Transverse colon (tissue), 4 donors: ENCODE data around the gene NMBR. TPM values are rescaled to one million over a fixed set of nuclear protein-coding genes. Genes with fewer than 3 reads are reported as not detected.

Experiments used
- DNase-seq: peaks from one replicate; pipeline ENCODE4 v3.0.0-alpha.2; 2019
- H3K27ac ChIP-seq, 4 donors: fragments of 200-600 bp; sonication (generic); 2 replicates each; pipeline ENCODE4 v1.5.1; 2016 to 2018; ENCODE audit warnings: inconsistent platforms in 4 of 4
- H3K27me3 ChIP-seq: fragments of 200-600 bp; sonication (generic); 2 replicates; pipeline ENCODE4 v1.5.1; 2017; ENCODE audit warnings: inconsistent platforms
- H3K36me3 ChIP-seq, 4 donors: fragments of 200-600 bp; sonication (generic); 2 replicates each; pipeline ENCODE4 v1.5.1; 2017 to 2019; ENCODE audit warnings: inconsistent platforms in 4 of 4
- H3K4me1 ChIP-seq, 4 donors: fragments of 200-600 bp; sonication (generic); 2 replicates each; pipeline ENCODE4 v1.5.1; 2017 to 2020; ENCODE audit warnings: inconsistent platforms in 4 of 4
- H3K4me3 ChIP-seq, 4 donors: fragments of 200-600 bp; sonication (generic); 1 replicate in 1 of 4; 2 replicates in 3 of 4; pipeline versions ENCODE4 v1.5.1 to v1.6.1; 2017 to 2019; ENCODE audit warnings: inconsistent platforms in 4 of 4
- H3K9me3 ChIP-seq, 2 donors: fragments of 200-600 bp; sonication (generic); 2 replicates each; pipeline ENCODE4 v1.5.1; 2017 to 2019; ENCODE audit warnings: inconsistent platforms in 2 of 2
- EP300 ChIP-seq: sonication (generic); formaldehyde crosslinking; IDR thresholded peaks from one replicate; pipeline ENCODE4 v1.6.1; 2017; ENCODE audit warnings: antibody characterized with exemption, low read depth
- POLR2A ChIP-seq: fragments of 450-650 bp; IDR thresholded peaks from one replicate; pipeline ENCODE4 v1.6.1; 2016; ENCODE audit warnings: antibody characterized with exemption, mild to moderate bottlenecking, moderate library complexity
- POLR2AphosphoS5 ChIP-seq, 3 donors: sonication (generic); formaldehyde crosslinking; IDR thresholded peaks; one replicate each; pipeline ENCODE4 v1.6.1; 2016; ENCODE audit warnings: antibody characterized with exemption in 3 of 3
- WGBS, 2 donors: methylation state at CpG; one replicate each; pipeline ENCODE4 v1.1.5; 2018; ENCODE audit warnings: low coverage in 1 of 2; 5-methylcytosine and 5-hydroxymethylcytosine counted together
- in situ Hi-C, 4 donors: fragments of 200-750 bp; cut with MboI; loops; one replicate each; pipeline versions ENCODE4 v1.15.0 to v1.15.1; 2017; ENCODE audit warnings: low sequenced_read_pairs in 3 of 4, low pct_ligation_motif_present in 1 of 4, low pct_unique_long_range_greater_than_20kb in 1 of 4
- intact Hi-C: fragments of 100-400 bp; cut with DNase I; formaldehyde crosslinking; loops from one replicate; pipeline ENCODE4 v1.15.1; 2023; ENCODE audit warnings: low total_unique reads
- total RNA-seq, 4 donors: library from RNA; depleted of rRNA; stranded (reverse); fragments of >200 nt; gene quantifications; one replicate each; pipeline ENCODE4 v1.1.0, GENCODE V29; 2016
- TF ChIP-seq, protein P1 (sequence below), 5 experiments: fragments of 200-600 bp in 3 of 5; fragments of 450-650 bp in 2 of 5; sonication (generic) in 3 of 5; IDR thresholded peaks; 1 replicate in 2 of 5; 2 replicates in 3 of 5; pipeline ENCODE4 v1.5.1; 2016 to 2017; ENCODE audit warnings: antibody characterized with exemption in 5 of 5, inconsistent platforms in 3 of 5, mild to moderate bottlenecking in 2 of 5, moderate library complexity in 1 of 5

NMBR gene
- total RNA-seq, 4 donors from 2014 or later, result not detected

GRCh38 chr6:142055219-142055618 is 91.7 kb downstream of the NMBR start:
- in situ Hi-C loops (no loop called here), intact Hi-C loops (no loop called here)
- Histone ChIP-seq H3K27me3 (no peaks in the 10 kb centered on the region), H3K4me3 (no peak overlapping the region), H3K4me1 (no peaks in the 10 kb centered on the region), H3K9me3 (peaks cover 0 to 4% of the 10 kb centered on the region in 2 donors), H3K27ac (no peak overlapping the region), H3K36me3 (no peaks in the 10 kb centered on the region)
- DNase-seq, result no peak
- 62 to 67% methylated on average over 3 of the region's 3 CpGs for whole genome bisulfite sequencing, 2 donors
- TF ChIP-seq, protein P1, sequence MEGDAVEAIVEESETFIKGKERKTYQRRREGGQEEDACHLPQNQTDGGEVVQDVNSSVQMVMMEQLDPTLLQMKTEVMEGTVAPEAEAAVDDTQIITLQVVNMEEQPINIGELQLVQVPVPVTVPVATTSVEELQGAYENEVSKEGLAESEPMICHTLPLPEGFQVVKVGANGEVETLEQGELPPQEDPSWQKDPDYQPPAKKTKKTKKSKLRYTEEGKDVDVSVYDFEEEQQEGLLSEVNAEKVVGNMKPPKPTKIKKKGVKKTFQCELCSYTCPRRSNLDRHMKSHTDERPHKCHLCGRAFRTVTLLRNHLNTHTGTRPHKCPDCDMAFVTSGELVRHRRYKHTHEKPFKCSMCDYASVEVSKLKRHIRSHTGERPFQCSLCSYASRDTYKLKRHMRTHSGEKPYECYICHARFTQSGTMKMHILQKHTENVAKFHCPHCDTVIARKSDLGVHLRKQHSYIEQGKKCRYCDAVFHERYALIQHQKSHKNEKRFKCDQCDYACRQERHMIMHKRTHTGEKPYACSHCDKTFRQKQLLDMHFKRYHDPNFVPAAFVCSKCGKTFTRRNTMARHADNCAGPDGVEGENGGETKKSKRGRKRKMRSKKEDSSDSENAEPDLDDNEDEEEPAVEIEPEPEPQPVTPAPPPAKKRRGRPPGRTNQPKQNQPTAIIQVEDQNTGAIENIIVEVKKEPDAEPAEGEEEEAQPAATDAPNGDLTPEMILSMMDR (IDR thresholded peaks at IDR 0.05), result no peak
- TF ChIP-seq EP300, result no peak
- TF ChIP-seq POLR2AphosphoS5 (IDR thresholded peaks at IDR 0.05), result no peak
- no peak for TF ChIP-seq POLR2A

- intact Hi-C loops, result no loop called here
- no peaks in the 10 kb centered on the region for H3K27me3 ChIP-seq
- H3K27ac ChIP-seq, result no peak overlapping the region
- H3K9me3 ChIP-seq, result peaks cover 0 to 4% of the 10 kb centered on the region in 2 donors
- no peak for TF ChIP-seq POLR2A
- TF ChIP-seq POLR2AphosphoS5 (IDR thresholded peaks at IDR 0.05), result no peak
- TF ChIP-seq EP300, result no peak
- TF ChIP-seq, protein P1 (IDR thresholded peaks at IDR 0.05), result no peak
- H3K4me3 ChIP-seq, result no peak overlapping the region
- in situ Hi-C loops, result no loop called here
- no peak for DNase-seq
- H3K36me3 ChIP-seq, result no peaks in the 10 kb centered on the region
- no peaks in the 10 kb centered on the region for H3K4me1 ChIP-seq
These were observed 95.5 kb downstream of the NMBR start for GRCh38 chr6:142051404-142051803.

DNA sequence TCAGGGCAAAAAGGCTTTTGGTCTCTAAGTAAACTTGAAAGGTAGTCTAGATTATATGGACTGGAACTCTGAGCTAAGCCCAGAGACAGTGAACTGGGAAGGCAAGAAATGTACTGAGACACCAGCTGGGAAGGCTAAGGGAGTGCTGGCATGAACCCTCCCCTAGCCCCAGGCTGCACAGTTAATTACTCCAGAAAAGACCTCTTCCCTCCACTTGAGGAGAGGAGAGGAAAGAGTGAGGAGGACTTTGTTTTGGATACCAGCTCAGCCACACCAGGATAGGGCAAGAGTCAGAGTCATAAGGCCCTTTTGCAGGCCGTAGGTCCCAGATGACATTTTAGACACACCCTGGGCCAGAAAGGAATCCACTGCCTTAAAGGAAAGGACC is 98.3 kb downstream of the NMBR start:
- no peaks in the 10 kb centered on the region for H3K36me3 ChIP-seq
- no peak overlapping the region for H3K27ac ChIP-seq
- no peak overlapping the region for H3K4me3 ChIP-seq
- peaks cover 0 to 4% of the 10 kb centered on the region in 2 donors for H3K9me3 ChIP-seq
- no peak for TF ChIP-seq POLR2A
- no peak for TF ChIP-seq POLR2AphosphoS5 (IDR thresholded peaks at IDR 0.05)
- TF ChIP-seq, protein P1 (IDR thresholded peaks at IDR 0.05), result no peak
- no peak for TF ChIP-seq EP300
- 50% methylated on average over 1 of the region's 1 CpG; no CpG with 5 or more reads in 1 of the 2 donors for WGBS, 2 donors
- no peaks in the 10 kb centered on the region for H3K4me1 ChIP-seq
- H3K27me3 ChIP-seq, result no peaks in the 10 kb centered on the region
- no peak for DNase-seq
- intact Hi-C loops (no loop called here), in situ Hi-C loops (no loop called here)

GRCh38 chr6:142047934-142048592 is 98.9 kb downstream of the NMBR start:
- Histone ChIP-seq H3K36me3 (no peaks in the 10 kb centered on the region), H3K4me1 (no peaks in the 10 kb centered on the region), H3K4me3 (no peak overlapping the region), H3K27me3 (no peaks in the 10 kb centered on the region), H3K9me3 (peaks cover 0 to 4% of the 10 kb centered on the region in 2 donors), H3K27ac (no peak overlapping the region)
- DNase-seq, result no peak
- no peak for TF ChIP-seq POLR2A
- TF ChIP-seq, protein P1 (IDR thresholded peaks at IDR 0.05), result no peak
- no peak for TF ChIP-seq EP300
- TF ChIP-seq POLR2AphosphoS5 (IDR thresholded peaks at IDR 0.05), result no peak
- 83 to 88% methylated on average over 7 to 12 of the region's 12 CpGs for WGBS, 2 donors
- intact Hi-C loops (no loop called here), in situ Hi-C loops (no loop called here)
